ENCODE results near the gene RUBCN. TPM values are rescaled to one million over a fixed set of nuclear protein-coding genes. Genes with fewer than 3 reads are reported as not detected.
"Not testable (repeated sequence)": the region's sequence is repeated elsewhere in the genome, so short reads cannot be mapped to it uniquely, and the experiment has no call there.

RUBCN gene
- total and polyA plus RNA-seq, 2 donors (not counting 1 experiment from before 2014, with no cell fraction given): 57.3 to 423 TPM

GRCh38 chr3:197661874-197662273 is 74.8 kb downstream of the RUBCN start:
- H3K4me2 ChIP-seq (replicated peaks; ENCODE audit: low read depth, low read length, poor library complexity, severe bottlenecking); H3K9ac ChIP-seq (ENCODE audit: low read length); H3K4me3 ChIP-seq (ENCODE audit: control extremely low read depth in 1 of 5, extremely low read depth in 1 of 5, insufficient read depth in 1 of 5, low read depth in 2 of 5, low read length in 4 of 5); POLR2A ChIA-PET; H3K27ac ChIP-seq (ENCODE audit: low read length in 2 of 2); intact Hi-C loops (cut with micrococcal nuclease); CTCF ChIA-PET; H3K27me3 Mint-ChIP-seq; H3K9me3 ChIP-seq (ENCODE audit: control extremely low read depth in 1 of 3, control insufficient read depth in 2 of 3, insufficient read depth in 1 of 3, low read length in 2 of 3); H4K20me1 ChIP-seq (ENCODE audit: control insufficient read depth, insufficient read depth, low read length, poor library complexity, severe bottlenecking); H3K9me3 Mint-ChIP-seq (ENCODE audit: insufficient read depth); H3K4me3 Mint-ChIP-seq; H3K4me1 Mint-ChIP-seq; H3K79me2 ChIP-seq (ENCODE audit: control insufficient read depth, insufficient read depth, low read length); H3K36me3 ChIP-seq (replicated peaks in 1 of 2; ENCODE audit: control extremely low read depth in 1 of 2, control insufficient read depth in 1 of 2, extremely low read depth in 1 of 2, insufficient read depth in 2 of 2, low read length in 1 of 2); DNase-seq; H3K27ac Mint-ChIP-seq; H3K27me3 ChIP-seq (replicated peaks in 1 of 4; ENCODE audit: control extremely low read depth in 1 of 4, control insufficient read depth in 3 of 4, insufficient read depth in 4 of 4, low read length in 3 of 4); H2AFZ ChIP-seq (ENCODE audit: insufficient read depth, low read depth, low read length, poor library complexity, severe bottlenecking); ATAC-seq (ENCODE audit: low read depth); H3K4me1 ChIP-seq (ENCODE audit: control insufficient read depth in 2 of 2, insufficient read depth in 2 of 2, low read length in 2 of 2): not testable (repeated sequence)
- WGBS (ENCODE audit: insufficient coverage): no CpG with 5 or more reads among the region's 15 CpGs

DNA sequence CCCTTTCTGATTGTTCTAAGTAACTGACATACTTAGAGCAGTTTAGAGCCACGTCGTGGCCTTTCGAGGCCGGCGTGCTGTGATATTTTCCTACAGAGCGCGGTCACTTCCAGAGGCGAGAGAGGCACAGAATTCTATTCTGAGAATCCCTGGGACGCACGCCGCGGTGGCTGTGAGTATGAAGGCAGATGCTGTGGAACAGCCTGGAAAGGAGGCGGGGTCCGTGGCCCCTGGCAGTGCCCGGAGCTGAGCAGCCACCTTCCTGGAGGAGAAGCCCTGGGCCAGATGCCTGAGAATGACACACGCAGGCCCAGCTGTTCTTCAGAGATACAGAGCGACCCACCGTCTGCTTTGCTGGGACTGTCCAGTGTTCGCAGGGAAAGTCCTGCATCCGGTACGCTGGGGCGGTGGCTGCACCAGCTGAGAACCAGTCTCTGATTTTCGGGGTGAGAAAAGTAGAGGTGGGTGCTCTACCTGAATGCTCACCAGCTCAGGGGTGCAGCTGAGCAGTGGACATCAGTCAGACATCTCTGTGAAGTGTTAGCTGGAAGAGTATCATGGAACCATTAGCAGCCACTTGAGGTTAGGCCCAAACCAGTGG is 75.4 kb downstream of the RUBCN start:
- H2AFZ ChIP-seq (ENCODE audit: insufficient read depth, low read depth, low read length, poor library complexity, severe bottlenecking); H3K9me3 ChIP-seq (ENCODE audit: control extremely low read depth in 1 of 3, control insufficient read depth in 2 of 3, insufficient read depth in 1 of 3, low read length in 2 of 3); ATAC-seq (ENCODE audit: low read depth); POLR2A ChIA-PET; DNase-seq; H3K4me3 ChIP-seq (ENCODE audit: control extremely low read depth in 1 of 5, extremely low read depth in 1 of 5, insufficient read depth in 1 of 5, low read depth in 2 of 5, low read length in 4 of 5); H4K20me1 ChIP-seq (ENCODE audit: control insufficient read depth, insufficient read depth, low read length, poor library complexity, severe bottlenecking); H3K4me1 Mint-ChIP-seq; H3K4me1 ChIP-seq (ENCODE audit: control insufficient read depth in 2 of 2, insufficient read depth in 2 of 2, low read length in 2 of 2); H3K4me2 ChIP-seq (replicated peaks; ENCODE audit: low read depth, low read length, poor library complexity, severe bottlenecking); CTCF ChIA-PET; H3K36me3 ChIP-seq (replicated peaks in 1 of 2; ENCODE audit: control extremely low read depth in 1 of 2, control insufficient read depth in 1 of 2, extremely low read depth in 1 of 2, insufficient read depth in 2 of 2, low read length in 1 of 2); intact Hi-C loops (cut with micrococcal nuclease); H3K27me3 ChIP-seq (replicated peaks in 1 of 4; ENCODE audit: control extremely low read depth in 1 of 4, control insufficient read depth in 3 of 4, insufficient read depth in 4 of 4, low read length in 3 of 4); H3K27me3 Mint-ChIP-seq; H3K27ac ChIP-seq (ENCODE audit: low read length in 2 of 2); H3K9ac ChIP-seq (ENCODE audit: low read length); H3K27ac Mint-ChIP-seq; H3K79me2 ChIP-seq (ENCODE audit: control insufficient read depth, insufficient read depth, low read length); H3K9me3 Mint-ChIP-seq (ENCODE audit: insufficient read depth); H3K4me3 Mint-ChIP-seq: not testable (repeated sequence)
- WGBS (ENCODE audit: insufficient coverage): 96% methylated on average over 16 of the region's 23 CpGs

- 22% methylated on average over 6 of the region's 16 CpGs for WGBS (ENCODE audit: insufficient coverage)
- POLR2A ChIA-PET: not testable (repeated sequence)
Measured at GRCh38 chr3:197659701-197660100, 77.0 kb downstream of the RUBCN start.

GRCh38 chr3:197659144-197659543 is 77.6 kb downstream of the RUBCN start:
- H3K4me3 Mint-ChIP-seq; H3K27ac ChIP-seq (ENCODE audit: low read length in 2 of 2); H3K36me3 ChIP-seq (replicated peaks in 1 of 2; ENCODE audit: control extremely low read depth in 1 of 2, control insufficient read depth in 1 of 2, extremely low read depth in 1 of 2, insufficient read depth in 2 of 2, low read length in 1 of 2); H3K4me1 Mint-ChIP-seq; H3K27ac Mint-ChIP-seq; H3K27me3 Mint-ChIP-seq; intact Hi-C loops (cut with micrococcal nuclease); H4K20me1 ChIP-seq (ENCODE audit: control insufficient read depth, insufficient read depth, low read length, poor library complexity, severe bottlenecking); H3K4me3 ChIP-seq (ENCODE audit: control extremely low read depth in 1 of 5, extremely low read depth in 1 of 5, insufficient read depth in 1 of 5, low read depth in 2 of 5, low read length in 4 of 5); H3K9ac ChIP-seq (ENCODE audit: low read length); ATAC-seq (ENCODE audit: low read depth); H3K4me2 ChIP-seq (replicated peaks; ENCODE audit: low read depth, low read length, poor library complexity, severe bottlenecking); H3K4me1 ChIP-seq (ENCODE audit: control insufficient read depth in 2 of 2, insufficient read depth in 2 of 2, low read length in 2 of 2); H3K79me2 ChIP-seq (ENCODE audit: control insufficient read depth, insufficient read depth, low read length); CTCF ChIA-PET; DNase-seq; H2AFZ ChIP-seq (ENCODE audit: insufficient read depth, low read depth, low read length, poor library complexity, severe bottlenecking); H3K9me3 Mint-ChIP-seq (ENCODE audit: insufficient read depth); POLR2A ChIA-PET; H3K27me3 ChIP-seq (replicated peaks in 1 of 4; ENCODE audit: control extremely low read depth in 1 of 4, control insufficient read depth in 3 of 4, insufficient read depth in 4 of 4, low read length in 3 of 4); H3K9me3 ChIP-seq (ENCODE audit: control extremely low read depth in 1 of 3, control insufficient read depth in 2 of 3, insufficient read depth in 1 of 3, low read length in 2 of 3): not testable (repeated sequence)
- 61% methylated on average over 4 of the region's 10 CpGs for whole genome bisulfite sequencing (ENCODE audit: insufficient coverage)

More at GRCh38 chr3:197659701-197660100, 77.0 kb downstream of the RUBCN start:
- H3K4me1 ChIP-seq (ENCODE audit: control insufficient read depth in 2 of 2, insufficient read depth in 2 of 2, low read length in 2 of 2); H4K20me1 ChIP-seq (ENCODE audit: control insufficient read depth, insufficient read depth, low read length, poor library complexity, severe bottlenecking); H3K27ac Mint-ChIP-seq; H3K9ac ChIP-seq (ENCODE audit: low read length); H3K27me3 Mint-ChIP-seq; H3K4me2 ChIP-seq (replicated peaks; ENCODE audit: low read depth, low read length, poor library complexity, severe bottlenecking); H3K36me3 ChIP-seq (replicated peaks in 1 of 2; ENCODE audit: control extremely low read depth in 1 of 2, control insufficient read depth in 1 of 2, extremely low read depth in 1 of 2, insufficient read depth in 2 of 2, low read length in 1 of 2); H2AFZ ChIP-seq (ENCODE audit: insufficient read depth, low read depth, low read length, poor library complexity, severe bottlenecking); H3K27me3 ChIP-seq (replicated peaks in 1 of 4; ENCODE audit: control extremely low read depth in 1 of 4, control insufficient read depth in 3 of 4, insufficient read depth in 4 of 4, low read length in 3 of 4); CTCF ChIA-PET; H3K4me1 Mint-ChIP-seq; H3K27ac ChIP-seq (ENCODE audit: low read length in 2 of 2); H3K79me2 ChIP-seq (ENCODE audit: control insufficient read depth, insufficient read depth, low read length); intact Hi-C loops (cut with micrococcal nuclease); H3K4me3 ChIP-seq (ENCODE audit: control extremely low read depth in 1 of 5, extremely low read depth in 1 of 5, insufficient read depth in 1 of 5, low read depth in 2 of 5, low read length in 4 of 5); H3K9me3 ChIP-seq (ENCODE audit: control extremely low read depth in 1 of 3, control insufficient read depth in 2 of 3, insufficient read depth in 1 of 3, low read length in 2 of 3); H3K4me3 Mint-ChIP-seq; H3K9me3 Mint-ChIP-seq (ENCODE audit: insufficient read depth); ATAC-seq (ENCODE audit: low read depth): not testable (repeated sequence)
- DNase-seq: peak; percentile 16
